HG02943 (cell line): ENCODE measurements around the gene RNU1-4.
"Not testable (repeated sequence)": the region's sequence is repeated elsewhere in the genome, so short reads cannot be mapped to it uniquely, and the experiment has no call there.

ENCODE experiments used
- ATAC-seq: cut with Tn5 transposase; IDR thresholded peaks from one replicate; pipeline ENCODE4 v1.9.1; 2021; ENCODE audit warnings: mild to moderate bottlenecking, low read depth, moderate library complexity; ENCODE audit not compliant: unreplicated experiment

Gene RNU1-4

GRCh38 chr1:16725439-16726245 is 14.7 kb upstream of the RNU1-4 start:
- not testable (repeated sequence) for ATAC-seq

GRCh38 chr1:16727190-16728111 is 12.9 kb upstream of the RNU1-4 start:
- ATAC-seq = no peak

GRCh38 chr1:16728243-16728949 is 11.9 kb upstream of the RNU1-4 start:
- ATAC-seq = not testable (repeated sequence)

- not testable (repeated sequence) for ATAC-seq
These were observed 7.9 kb upstream of the RNU1-4 start for GRCh38 chr1:16732254-16732896.

GRCh38 chr1:16741230-16741629 is 914 bp downstream of the RNU1-4 start:
- ATAC-seq = not testable (repeated sequence)

- ATAC-seq = not testable (repeated sequence)
These were observed 7.3 kb downstream of the RNU1-4 start for GRCh38 chr1:16747660-16748059.

- not testable (repeated sequence) for ATAC-seq
These were observed 8.4 kb downstream of the RNU1-4 start for GRCh38 chr1:16748710-16749109.

GRCh38 chr1:16749910-16750888 is 9.9 kb downstream of the RNU1-4 start:
- ATAC-seq = not testable (repeated sequence)

- not testable (repeated sequence) for ATAC-seq
These were observed 12.5 kb downstream of the RNU1-4 start for GRCh38 chr1:16752770-16753169.

- ATAC-seq = not testable (repeated sequence)
These were observed 15.1 kb downstream of the RNU1-4 start for GRCh38 chr1:16755385-16755784.

GRCh38 chr1:16755932-16756331 is 15.6 kb downstream of the RNU1-4 start:
- ATAC-seq = not testable (repeated sequence)

GRCh38 chr1:16757574-16757973 is 17.3 kb downstream of the RNU1-4 start:
- not testable (repeated sequence) for ATAC-seq

GRCh38 chr1:16758060-16758459 is 17.7 kb downstream of the RNU1-4 start:
- not testable (repeated sequence) for ATAC-seq

- ATAC-seq = not testable (repeated sequence)
These were observed 18.8 kb downstream of the RNU1-4 start for GRCh38 chr1:16759041-16759493.

- not testable (repeated sequence) for ATAC-seq
These were observed 19.5 kb downstream of the RNU1-4 start for GRCh38 chr1:16759650-16760455.

GRCh38 chr1:16760456-16760765 is 20.1 kb downstream of the RNU1-4 start:
- not testable (repeated sequence) for ATAC-seq

GRCh38 chr1:16760801-16761200 is 20.5 kb downstream of the RNU1-4 start:
- ATAC-seq = not testable (repeated sequence)

GRCh38 chr1:16764248-16764819 is 24.0 kb downstream of the RNU1-4 start:
- ATAC-seq = not testable (repeated sequence)
